ENCODE results near the gene SPACA1.

SPACA1 gene

DNA sequence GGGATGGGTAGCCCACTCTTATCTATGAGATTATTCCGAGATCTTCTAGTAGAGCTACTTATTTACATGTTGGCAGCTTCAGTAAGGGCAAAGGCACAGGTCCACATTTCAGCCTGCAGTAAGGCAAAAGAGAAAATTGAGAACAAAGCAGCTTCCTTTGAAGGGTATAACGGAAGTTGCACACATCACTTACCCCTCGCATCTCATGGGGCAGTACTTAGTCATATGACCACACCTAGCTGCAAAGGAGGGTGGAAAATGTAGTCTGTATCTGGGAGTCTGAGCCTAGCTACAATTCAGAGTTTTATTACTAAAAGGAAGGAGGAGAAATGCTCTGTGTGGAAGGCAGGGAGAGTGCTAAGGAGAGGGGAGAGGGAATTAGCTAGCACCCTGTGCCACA is 29.7 kb downstream of the SPACA1 start:
- H3K4me3 ChIP-seq (ENCODE audit: low read length) = no peak overlapping the region

DNA sequence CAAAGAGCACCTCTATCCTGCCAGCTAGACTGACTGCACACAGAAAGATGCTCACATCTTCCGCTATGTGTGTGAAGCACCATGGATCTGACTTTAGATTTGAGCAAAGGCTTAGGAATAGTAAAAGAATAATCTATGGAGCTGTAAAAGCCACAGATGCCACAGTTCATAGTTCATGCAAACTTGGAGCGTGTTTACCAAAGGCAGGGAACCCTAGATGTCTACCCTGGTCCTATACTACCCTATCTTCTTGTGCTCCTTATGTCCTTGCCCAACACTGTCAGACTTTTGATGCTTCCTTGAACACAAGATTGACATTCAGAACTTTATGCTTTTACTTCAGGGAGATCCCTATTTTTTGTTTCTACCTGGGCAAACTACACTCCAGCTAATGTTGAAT is 39.2 kb downstream of the SPACA1 start:
- no peak for DNase-seq (ENCODE audit: low read depth, low spot score)
- no peak overlapping the region for H3K4me3 ChIP-seq (ENCODE audit: low read length)

More for the DNA sequence above, 29.7 kb downstream of the SPACA1 start:
- peak; percentile 3 for DNase-seq (ENCODE audit: low read depth, low spot score)

DNA sequence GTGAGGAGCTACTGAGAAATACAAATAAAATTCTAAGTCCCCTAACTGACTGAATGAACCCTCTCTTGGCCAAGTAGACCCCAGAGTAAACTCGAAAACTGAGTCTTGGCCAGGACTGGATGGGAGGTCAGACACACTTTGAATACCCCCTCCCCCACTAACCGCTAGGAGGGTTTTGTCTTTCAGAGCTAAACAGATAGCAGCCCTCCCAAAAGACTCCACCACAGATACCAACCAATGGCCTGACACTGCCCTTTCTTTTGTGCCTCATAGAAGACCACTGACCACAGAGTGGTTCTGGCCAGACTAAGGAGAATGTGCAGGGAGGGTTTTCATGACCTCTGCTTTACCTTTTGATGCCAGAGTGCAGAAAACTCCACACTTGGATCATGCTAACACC is 42.1 kb downstream of the SPACA1 start:
- no peak overlapping the region for H3K4me3 ChIP-seq (ENCODE audit: low read length)
- DNase-seq (ENCODE audit: low read depth, low spot score) = no peak

DNA sequence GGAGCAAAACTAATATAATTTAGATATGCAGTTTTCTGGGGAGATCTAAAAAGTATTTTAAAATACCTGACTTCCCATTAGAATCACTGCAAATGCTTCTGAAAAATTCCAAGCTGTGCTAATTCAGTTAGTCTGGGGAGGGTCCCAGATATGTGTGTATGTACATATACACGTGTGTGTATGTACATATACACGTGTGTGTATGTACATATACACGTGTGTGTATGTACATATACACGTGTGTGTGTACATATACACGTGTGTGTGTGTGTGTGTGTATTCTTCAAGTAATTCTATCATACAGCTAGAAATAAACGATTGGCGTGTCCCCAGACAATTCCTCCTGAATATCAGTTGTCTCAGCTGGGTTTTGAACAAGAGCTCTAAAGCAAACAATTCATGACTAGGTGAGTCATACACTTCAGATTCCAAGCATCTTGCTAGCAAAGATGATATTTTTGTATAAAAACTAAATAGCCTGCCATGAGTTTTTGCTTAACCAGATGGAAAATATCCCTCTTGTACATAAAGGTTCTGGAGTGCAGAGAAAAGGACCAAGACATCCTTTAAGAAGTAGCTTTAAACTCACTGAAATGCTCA is 58.2 kb downstream of the SPACA1 start:
- H3K4me3 ChIP-seq (ENCODE audit: low read length) = no peak overlapping the region
- no peak for DNase-seq (ENCODE audit: low read depth, low spot score)

DNA sequence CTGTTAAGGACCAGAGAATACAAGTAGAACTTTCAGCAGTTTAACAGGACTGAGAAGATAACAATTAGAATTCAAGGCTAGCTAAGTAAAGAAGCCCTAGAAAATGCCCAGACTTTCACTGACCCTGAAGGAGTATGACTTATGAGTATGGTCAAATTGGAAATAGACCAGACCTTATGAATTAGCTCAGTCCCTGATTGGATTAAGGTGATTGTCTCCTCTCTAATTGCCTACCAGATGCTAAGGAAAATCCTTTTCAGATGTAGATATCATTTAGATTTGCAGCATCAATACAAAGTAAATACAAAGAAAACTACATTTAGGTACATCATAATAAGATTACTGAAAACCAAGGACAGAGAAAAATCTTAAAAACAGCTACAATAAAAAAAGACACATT is 59.6 kb downstream of the SPACA1 start:
- H3K4me3 ChIP-seq (ENCODE audit: low read length) = no peak overlapping the region
- DNase-seq (ENCODE audit: low read depth, low spot score) = no peak

DNA sequence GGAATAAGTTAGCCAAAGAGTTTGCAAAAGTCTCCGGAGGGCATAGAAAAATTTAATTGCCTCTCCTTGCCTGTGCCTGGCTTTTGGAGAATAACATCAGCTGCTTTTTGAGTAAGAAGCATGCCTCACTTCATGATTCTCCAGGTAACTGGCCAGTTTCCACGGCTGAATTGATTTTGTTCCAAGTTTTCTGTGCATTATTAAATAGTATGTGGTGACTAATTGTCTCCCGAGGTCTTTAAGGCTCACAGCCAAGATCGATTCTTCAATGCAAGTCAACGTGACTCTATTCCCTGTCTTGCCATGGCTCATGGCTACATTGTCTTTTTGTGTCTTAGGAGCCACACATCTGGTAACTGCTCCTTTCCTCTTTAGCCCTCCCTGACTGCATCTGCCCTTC is 64.3 kb downstream of the SPACA1 start:
- no peak overlapping the region for H3K4me3 ChIP-seq (ENCODE audit: low read length)
- DNase-seq (ENCODE audit: low read depth, low spot score) = no peak

DNA sequence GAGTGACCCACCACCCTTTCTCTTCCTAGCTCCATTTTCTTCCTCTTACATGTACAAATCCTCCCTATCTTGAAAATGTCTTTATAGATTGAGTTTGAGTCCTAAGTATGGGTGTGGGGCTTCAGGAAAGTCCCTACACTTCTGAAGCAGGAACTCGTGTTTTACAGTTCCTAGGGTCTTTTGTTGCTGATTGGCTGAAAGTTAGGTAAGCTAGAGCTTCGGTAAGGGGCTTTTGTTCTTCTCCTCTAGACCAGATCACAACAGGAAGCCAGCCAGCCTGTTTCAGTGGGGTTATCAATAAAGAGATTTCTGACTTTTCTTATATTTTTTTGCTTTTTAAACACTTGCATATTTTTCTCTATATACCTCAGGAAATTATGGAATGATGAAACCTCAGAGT is 67.2 kb downstream of the SPACA1 start:
- DNase-seq (ENCODE audit: low read depth, low spot score) = no peak
- H3K4me3 ChIP-seq (ENCODE audit: low read length) = no peak overlapping the region

DNA sequence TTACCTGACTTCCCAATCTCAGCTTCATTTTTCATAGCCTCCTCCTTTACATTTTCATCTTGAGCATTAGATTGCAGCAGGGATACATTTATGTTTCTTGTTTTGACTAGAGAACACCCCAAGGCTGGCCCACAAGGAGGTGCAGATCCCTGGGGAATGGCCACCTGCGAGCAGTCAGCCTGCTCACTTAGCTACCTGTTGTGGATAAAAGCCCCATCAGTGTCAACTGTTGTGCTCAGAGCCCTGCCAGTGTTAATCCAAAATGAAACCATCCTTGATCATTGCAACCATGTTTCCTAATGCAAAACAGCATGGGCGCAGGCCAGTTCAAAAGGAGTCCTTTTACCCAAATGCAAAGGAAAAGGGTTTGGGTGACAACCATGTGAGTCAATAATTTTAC is 67.7 kb downstream of the SPACA1 start:
- no peak overlapping the region for H3K4me3 ChIP-seq (ENCODE audit: low read length)
- no peak for DNase-seq (ENCODE audit: low read depth, low spot score)

DNA sequence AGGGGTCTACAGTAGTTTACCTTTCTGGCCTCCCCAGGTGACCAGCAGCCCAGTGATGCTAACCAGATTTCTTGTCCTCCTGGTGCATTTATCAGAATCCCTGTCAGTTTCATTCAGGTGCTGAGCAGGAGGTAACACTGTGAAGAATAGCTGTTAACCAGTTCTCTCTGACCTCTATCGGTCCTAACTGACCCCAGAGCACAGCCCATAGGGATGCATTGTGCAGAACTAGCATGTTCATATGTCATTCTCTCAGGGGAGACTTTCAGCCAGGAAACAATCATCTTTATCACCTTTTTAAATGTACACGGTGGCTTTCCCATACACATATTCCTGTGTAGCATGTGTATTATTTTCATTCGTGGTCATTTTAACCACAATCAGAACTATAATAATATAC is 68.6 kb downstream of the SPACA1 start:
- no peak for DNase-seq (ENCODE audit: low read depth, low spot score)
- no peak overlapping the region for H3K4me3 ChIP-seq (ENCODE audit: low read length)

Measured in Jurkat, Clone E6-1 (cell line).